Rectal smooth muscle tissue (tissue), 1 donor: Measurements from ENCODE around the gene C2orf80.
"Not testable (repeated sequence)": the region's sequence is repeated elsewhere in the genome, so short reads cannot be mapped to it uniquely, and the experiment has no call there.

ENCODE experiments used
- H3K27ac ChIP-seq: one replicate; pipeline ENCODE4 v1.7.0; 2013; ENCODE audit warnings: low read depth, low read length, inconsistent platforms
- H3K27me3 ChIP-seq: one replicate; pipeline ENCODE4 v1.7.0; 2013; ENCODE audit warnings: low read length; ENCODE audit not compliant: control insufficient read depth, insufficient read depth
- H3K36me3 ChIP-seq: one replicate; pipeline ENCODE4 v1.7.0; 2013; ENCODE audit warnings: low read length; ENCODE audit not compliant: control insufficient read depth, insufficient read depth
- H3K4me1 ChIP-seq: one replicate; pipeline ENCODE4 v1.7.0; 2013; ENCODE audit warnings: low read length; ENCODE audit not compliant: control insufficient read depth, insufficient read depth
- H3K4me3 ChIP-seq: one replicate; pipeline ENCODE4 v1.7.0; 2013; ENCODE audit warnings: low read length
- H3K9ac ChIP-seq: one replicate; pipeline ENCODE4 v1.7.0; 2013; ENCODE audit warnings: low read length

C2orf80 gene

DNA sequence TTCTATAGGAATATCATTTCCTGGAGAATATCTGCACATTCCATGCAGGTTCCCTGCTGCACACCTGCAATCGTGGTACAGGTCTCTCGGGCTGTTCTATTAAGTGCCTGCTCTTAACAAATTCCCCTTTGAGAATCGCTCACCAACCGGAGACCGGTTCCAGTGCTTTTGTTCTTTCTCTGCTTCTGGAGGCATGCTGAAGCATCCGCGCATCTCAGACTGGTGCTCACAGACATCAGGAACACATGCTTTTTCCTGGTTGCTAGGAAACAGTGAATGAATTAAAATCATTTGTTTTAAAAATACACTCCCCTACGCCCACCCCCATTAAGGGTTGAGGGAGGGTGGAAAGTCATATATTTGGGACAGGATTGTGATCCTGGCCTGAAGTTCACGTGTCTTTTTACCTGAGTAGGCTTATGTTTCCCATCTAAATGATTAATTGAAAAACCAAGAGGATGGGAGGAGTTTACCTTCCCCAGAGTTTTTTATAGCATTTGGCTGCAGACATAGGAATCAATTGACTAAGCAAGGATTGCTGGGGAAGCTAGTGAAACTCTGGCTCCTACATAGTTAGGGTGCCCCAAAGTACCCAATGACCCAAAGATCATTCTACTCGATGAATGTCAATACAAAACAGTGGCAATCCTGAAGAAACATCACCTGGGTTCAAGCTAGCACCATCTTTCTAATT lies at the start of gene C2orf80:
Gene C2orf80, minus strand, starts transcription at position 221 of the 694 bp plus-strand sequence. CDS start 3,044 bp downstream, outside the sequence.
- no peaks in the 10 kb centered on the region for H3K27me3 ChIP-seq
- H3K4me1 ChIP-seq = no peaks in the 10 kb centered on the region
- H3K4me3 ChIP-seq = no peak within 1 kb of the TSS
- H3K9ac ChIP-seq = no peak within 1 kb of the TSS
- no peak within 1 kb of the TSS for H3K27ac ChIP-seq
- H3K36me3 ChIP-seq = no peaks in the 10 kb centered on the region

DNA sequence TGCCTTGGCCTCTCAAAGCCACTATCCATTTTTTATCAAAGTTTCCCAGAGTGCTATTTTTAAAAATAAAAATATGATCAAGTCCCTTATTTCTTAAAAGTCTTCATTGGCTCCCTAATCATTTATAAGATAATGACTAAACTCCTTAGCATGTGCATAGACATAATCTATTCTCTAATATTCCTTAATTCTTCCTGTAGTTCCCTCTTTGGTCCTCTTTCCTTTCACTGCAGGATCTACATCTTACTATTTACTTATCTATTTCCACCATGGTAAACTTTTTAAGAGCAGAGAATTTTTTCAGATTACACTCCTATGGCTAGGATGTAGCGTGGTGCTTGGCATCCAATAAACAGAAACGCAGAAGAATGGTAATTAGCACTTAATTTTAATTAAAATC lies 46.0 kb upstream of the C2orf80 start:
- peaks cover 9% of the 10 kb centered on the region for H3K36me3 ChIP-seq
- no peaks in the 10 kb centered on the region for H3K4me1 ChIP-seq
- H3K27ac ChIP-seq = no peak overlapping the region
- no peaks in the 10 kb centered on the region for H3K27me3 ChIP-seq
- H3K9ac ChIP-seq = no peak overlapping the region
- no peak overlapping the region for H3K4me3 ChIP-seq

- Histone ChIP-seq H3K27ac (no peak overlapping the region), H3K36me3 (peaks cover 7% of the 10 kb centered on the region), H3K27me3 (no peaks in the 10 kb centered on the region), H3K4me3 (no peak overlapping the region), H3K4me1 (no peaks in the 10 kb centered on the region), H3K9ac (no peak overlapping the region)
Observed at GRCh38 chr2:208234786-208235185, 45.0 kb upstream of the C2orf80 start.

- H3K36me3 ChIP-seq = no peaks in the 10 kb centered on the region
- no peaks in the 10 kb centered on the region for H3K4me1 ChIP-seq
- H3K4me3 ChIP-seq = no peak overlapping the region
- H3K27me3 ChIP-seq = no peaks in the 10 kb centered on the region
- no peak overlapping the region for H3K9ac ChIP-seq
- no peak overlapping the region for H3K27ac ChIP-seq
Observed at GRCh38 chr2:208228476-208228875, 38.6 kb upstream of the C2orf80 start.

DNA sequence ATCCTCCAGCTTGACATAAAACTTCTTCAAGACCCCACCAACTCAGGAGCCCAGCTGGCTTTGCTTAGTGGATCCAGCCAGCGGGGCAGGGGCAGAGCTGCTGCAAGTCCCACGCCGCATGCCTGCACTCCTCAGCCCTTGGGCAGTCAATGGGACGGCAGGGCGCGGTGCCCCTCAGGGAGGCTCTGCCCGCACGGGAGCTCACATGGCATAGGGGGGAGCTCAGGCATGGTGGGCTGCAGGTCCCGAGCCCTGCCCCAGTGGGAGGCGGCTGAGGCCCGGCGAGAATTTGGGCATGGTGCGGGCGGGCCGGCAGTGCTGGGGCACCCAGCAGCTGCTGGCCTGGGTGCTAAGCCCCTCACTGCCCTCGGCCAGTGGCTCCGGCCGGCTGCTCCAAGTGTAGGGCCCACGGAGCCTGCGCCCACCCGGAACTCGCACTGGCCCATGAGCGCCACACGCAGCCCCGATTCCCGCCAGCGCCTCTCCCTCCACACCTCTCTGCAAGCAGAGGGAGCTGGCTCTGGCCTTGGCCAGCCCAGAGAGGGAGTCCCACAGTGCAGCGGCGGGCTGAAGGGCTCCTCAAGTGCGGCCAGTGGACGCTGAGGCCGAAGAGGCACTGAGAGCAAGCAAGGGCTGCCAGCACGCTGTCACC lies 37.9 kb upstream of the C2orf80 start:
- Histone ChIP-seq H3K36me3 (no peaks in the 10 kb centered on the region), H3K27me3 (no peaks in the 10 kb centered on the region), H3K9ac (no peak overlapping the region), H3K27ac (no peak overlapping the region), H3K4me1 (no peaks in the 10 kb centered on the region), H3K4me3 (no peak overlapping the region)

- Histone ChIP-seq H3K4me1 (no peaks in the 10 kb centered on the region), H3K27me3 (no peaks in the 10 kb centered on the region), H3K27ac (no peak overlapping the region), H3K36me3 (no peaks in the 10 kb centered on the region), H3K4me3 (no peak overlapping the region), H3K9ac (no peak overlapping the region)
Observed at GRCh38 chr2:208224802-208225201, 35.0 kb upstream of the C2orf80 start.

DNA sequence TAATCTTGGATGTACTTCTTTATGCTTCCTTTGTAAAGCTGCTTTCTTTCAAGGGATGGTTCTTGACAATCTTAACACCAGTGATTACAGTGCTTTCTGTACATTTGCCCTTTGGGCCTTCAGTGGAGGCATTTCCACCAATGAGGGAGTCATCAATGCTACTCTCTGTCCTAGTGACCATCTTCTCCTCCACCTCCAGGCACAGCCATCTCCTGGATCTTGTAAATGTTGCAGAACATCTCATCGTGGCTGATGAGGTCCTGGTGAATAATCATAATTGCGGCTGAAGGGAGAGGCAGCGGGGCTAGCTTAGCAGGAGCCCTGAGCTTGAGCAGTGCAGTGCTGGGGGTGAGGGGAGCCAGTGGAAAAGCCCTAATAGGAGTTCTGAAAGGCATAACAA lies 32.5 kb upstream of the C2orf80 start:
- Histone ChIP-seq H3K4me3 (no peak overlapping the region), H3K27me3 (no peaks in the 10 kb centered on the region), H3K36me3 (no peaks in the 10 kb centered on the region), H3K9ac (no peak overlapping the region), H3K4me1 (no peaks in the 10 kb centered on the region), H3K27ac (no peak overlapping the region)

DNA sequence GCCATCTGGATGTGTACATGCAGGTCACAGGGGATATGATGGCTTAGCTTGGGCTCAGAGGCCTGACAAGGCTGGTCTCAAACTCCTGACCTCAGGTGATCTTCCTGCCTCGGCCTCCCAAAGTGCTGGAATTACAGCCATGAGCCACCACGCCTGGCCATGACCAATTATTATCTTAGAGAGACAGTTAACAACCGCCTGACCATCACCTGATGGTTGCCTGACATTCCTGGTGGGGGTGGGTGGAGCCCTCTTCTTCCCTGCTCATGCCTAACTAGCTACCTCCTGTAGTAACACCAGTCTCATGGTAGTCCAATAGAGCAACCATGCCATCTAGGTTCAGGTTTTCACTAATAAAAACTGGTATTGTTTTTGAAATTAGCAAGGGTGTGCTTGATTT lies 32.0 kb upstream of the C2orf80 start:
- H3K36me3 ChIP-seq, H3K4me3 ChIP-seq, H3K27ac ChIP-seq, H3K27me3 ChIP-seq, H3K4me1 ChIP-seq, H3K9ac ChIP-seq: not testable (repeated sequence)

- Histone ChIP-seq H3K9ac (no peak overlapping the region), H3K27me3 (no peaks in the 10 kb centered on the region), H3K36me3 (no peaks in the 10 kb centered on the region), H3K27ac (no peak overlapping the region), H3K4me3 (no peak overlapping the region), H3K4me1 (no peaks in the 10 kb centered on the region)
Observed at GRCh38 chr2:208210688-208211451, 21.0 kb upstream of the C2orf80 start.

- Histone ChIP-seq H3K4me1 (no peaks in the 10 kb centered on the region), H3K27ac (no peak overlapping the region), H3K36me3 (no peaks in the 10 kb centered on the region), H3K27me3 (no peaks in the 10 kb centered on the region), H3K9ac (no peak overlapping the region), H3K4me3 (no peak overlapping the region)
Observed at GRCh38 chr2:208208335-208209085, 18.7 kb upstream of the C2orf80 start.

DNA sequence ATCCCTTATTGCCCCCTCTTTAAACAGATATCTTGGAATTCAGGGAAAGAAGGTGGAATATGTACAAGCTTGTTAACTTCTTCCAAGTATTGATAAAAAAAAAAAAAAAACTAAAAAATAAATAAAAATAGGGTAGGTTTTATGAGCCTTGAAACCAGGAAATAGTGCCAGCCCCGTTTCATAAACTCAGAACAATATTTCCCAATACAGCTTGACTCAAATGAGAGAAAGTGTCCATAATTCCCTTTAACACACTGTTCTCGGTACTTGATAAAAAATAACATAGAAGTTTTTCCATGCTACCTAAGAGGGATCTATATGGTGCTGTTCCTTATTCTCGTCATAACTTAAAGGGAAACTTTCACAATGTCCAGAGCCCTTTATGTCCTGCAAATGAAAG lies 17.9 kb upstream of the C2orf80 start:
- no peak overlapping the region for H3K9ac ChIP-seq
- H3K36me3 ChIP-seq = no peaks in the 10 kb centered on the region
- H3K4me3 ChIP-seq = no peak overlapping the region
- no peaks in the 10 kb centered on the region for H3K4me1 ChIP-seq
- no peaks in the 10 kb centered on the region for H3K27me3 ChIP-seq
- H3K27ac ChIP-seq = no peak overlapping the region

- no peak overlapping the region for H3K9ac ChIP-seq
- no peaks in the 10 kb centered on the region for H3K36me3 ChIP-seq
- no peaks in the 10 kb centered on the region for H3K4me1 ChIP-seq
- no peaks in the 10 kb centered on the region for H3K27me3 ChIP-seq
- H3K27ac ChIP-seq = no peak overlapping the region
- H3K4me3 ChIP-seq = no peak overlapping the region
Observed at GRCh38 chr2:208204166-208204565, 14.3 kb upstream of the C2orf80 start.
